Spleen (tissue), 11 donors: Measurements from ENCODE around the gene ACTN1. TPM values are rescaled to one million over a fixed set of nuclear protein-coding genes. Genes with fewer than 3 reads are reported as not detected.

Experiments
- DNase-seq: peaks from one replicate; pipeline ENCODE4 v3.0.0-alpha.2; 2020
- H3K27ac ChIP-seq, 8 donors: fragments of 200-600 bp; sonication (generic) in 7 of 8; 1 replicate in 4 of 8; 2 replicates in 4 of 8; pipeline versions ENCODE4 v1.5.0 to v1.8.0; 2016 to 2021; ENCODE audit warnings: inconsistent platforms in 4 of 8, mild to moderate bottlenecking in 4 of 8, moderate library complexity in 1 of 8
- H3K27me3 ChIP-seq, 7 donors: fragments of 200-600 bp; sonication (generic) in 6 of 7; replicated peaks in 1 of 7; 1 replicate in 4 of 7; 2 replicates in 3 of 7; pipeline versions ENCODE4 v1.5.0 to v1.8.0; 2016 to 2021; ENCODE audit warnings: inconsistent platforms in 3 of 7, mild to moderate bottlenecking in 1 of 7
- H3K36me3 ChIP-seq, 6 donors: fragments of 200-600 bp; sonication (generic) in 5 of 6; 1 replicate in 4 of 6; 2 replicates in 2 of 6; pipeline versions ENCODE4 v1.5.0 to v1.8.0; 2016 to 2021; ENCODE audit warnings: inconsistent platforms in 2 of 6
- H3K4me1 ChIP-seq, 6 donors: fragments of 200-600 bp; sonication (generic) in 5 of 6; 1 replicate in 3 of 6; 2 replicates in 3 of 6; pipeline versions ENCODE4 v1.5.0 to v1.8.0; 2016 to 2021; ENCODE audit warnings: inconsistent platforms in 3 of 6
- H3K4me3 ChIP-seq, 8 donors: fragments of 200-600 bp; sonication (generic) in 7 of 8; 1 replicate in 4 of 8; 2 replicates in 4 of 8; pipeline versions ENCODE4 v1.5.0 to v1.8.0; 2016 to 2021; ENCODE audit warnings: inconsistent platforms in 4 of 8, mild to moderate bottlenecking in 4 of 8, moderate library complexity in 2 of 8
- H3K9me3 ChIP-seq, 8 donors: fragments of 200-600 bp; sonication (generic) in 7 of 8; 1 replicate in 4 of 8; 2 replicates in 4 of 8; pipeline versions ENCODE4 v1.5.0 to v1.8.0; 2016 to 2021; ENCODE audit warnings: inconsistent platforms in 4 of 8
- CTCF ChIP-seq, 11 experiments: fragments of 200-600 bp in 7 of 11; fragments of 450-650 bp in 4 of 11; sonication (generic) in 4 of 11; IDR thresholded peaks in 8 of 11; conservative IDR thresholded peaks in 3 of 11; 1 replicate in 7 of 11; 2 replicates in 4 of 11; pipeline versions ENCODE4 v1.4.0 to v1.8.0; 2016 to 2021; ENCODE audit warnings: antibody characterized with exemption in 11 of 11, inconsistent platforms in 4 of 11, mild to moderate bottlenecking in 1 of 11
- POLR2A ChIP-seq, 3 donors: fragments of 450-650 bp; IDR thresholded peaks; one replicate each; pipeline ENCODE4 v1.5.1; 2017; ENCODE audit warnings: antibody characterized with exemption in 3 of 3, mild to moderate bottlenecking in 1 of 3
- POLR2AphosphoS5 ChIP-seq, 3 donors: sonication (generic); formaldehyde crosslinking; IDR thresholded peaks; one replicate each; pipeline ENCODE4 v1.5.1; 2017; ENCODE audit warnings: antibody characterized with exemption in 3 of 3
- whole genome bisulfite sequencing, 5 donors: extraction: QIAGEN DNeasy Blood & Tissue Kit in 3 of 5; methylation state at CpG; one replicate each; pipeline versions ENCODE4 v1.1.5 to v1.1.7; 2013 to 2018; 5-methylcytosine and 5-hydroxymethylcytosine counted together
- intact Hi-C: fragments of 100-400 bp; cut with DNase I; formaldehyde crosslinking; loops from one replicate; pipeline ENCODE4 v1.15.0; 2023; ENCODE audit warnings: low total_unique reads
- polyA plus RNA-seq, 3 donors: library from polyadenylated mRNA; stranded (reverse); fragments of 200-250 nt; gene quantifications; one replicate each; pipeline ENCODE4 v1.2.1, GENCODE V29; 2013
- total RNA-seq, 7 donors: library from RNA; depleted of rRNA in 3 of 7; stranded (reverse); fragments of >200 nt in 3 of 7; fragmentation: NEBNext Ultra II Directional in 4 of 7; extraction: Animal tissue kit (Norgen Biotek cat#: 25700) in 4 of 7; gene quantifications; one replicate each; pipeline versions ENCODE4 v1.1.0 to v1.2.1, GENCODE V29; 2016 to 2021
- donor health status: healthy with polysubstance abuse.
- donor health status: DM: no; HTN: no; CAD: no; lungs with moderate emphysema.
- donor health status: DM: no; HTN: no; CAD: no.
- donor health status: Bipolar disorder and iron deficiency.
- donor health status: healthy.
- donor health status: DM: no; HTN: no; CAD: no.
- donor health status: DM: yes; HTN: yes; CAD: no.

Gene ACTN1
- total and polyA plus RNA-seq, 10 donors: 15.4 to 315 (median 95.4) TPM

- no peak overlapping the region for H3K4me3 ChIP-seq
- no peaks in the 10 kb centered on the region for H3K9me3 ChIP-seq
- no peaks in the 10 kb centered on the region for H3K36me3 ChIP-seq
- no peak overlapping the region for H3K27ac ChIP-seq
- DNase-seq: no peak
- H3K4me1 ChIP-seq: peaks cover 0 to 37% (median 7%) of the 10 kb centered on the region in 6 donors
- TF ChIP-seq POLR2AphosphoS5 (IDR thresholded peaks at IDR 0.05) (no peak), POLR2A (IDR thresholded peaks at IDR 0.05) (no peak), CTCF (IDR thresholded peaks at IDR 0.05 in 8 of 11, conservative IDR thresholded peaks at IDR 0.05 in 3 of 11) (no peak)
- intact Hi-C loops: no loop called here
- 79 to 95% (median 89%) methylated on average over 1 of the region's 1 CpG for WGBS, 5 donors
- no peaks in the 10 kb centered on the region for H3K27me3 ChIP-seq
Observed at GRCh38 chr14:69010648-69011047, 31.5 kb upstream of the ACTN1 start.

- intact Hi-C loops: no loop called here
- DNase-seq: no peak
- peak overlapping the region in 7 of 8 donors; percentile 14 to 61 (median 32) for H3K27ac ChIP-seq
- no peaks in the 10 kb centered on the region for H3K9me3 ChIP-seq
- TF ChIP-seq POLR2AphosphoS5 (IDR thresholded peaks at IDR 0.05) (no peak), POLR2A (IDR thresholded peaks at IDR 0.05) (no peak), CTCF (IDR thresholded peaks at IDR 0.05 in 8 of 11, conservative IDR thresholded peaks at IDR 0.05 in 3 of 11) (no peak)
- peaks cover 0 to 4% (median 0%) of the 10 kb centered on the region in 7 donors for H3K27me3 ChIP-seq
- no peaks in the 10 kb centered on the region for H3K36me3 ChIP-seq
- 68 to 96% (median 82%) methylated on average over 1 of the region's 1 CpG for WGBS, 5 donors
- H3K4me1 ChIP-seq: peaks cover 0 to 20% (median 2%) of the 10 kb centered on the region in 6 donors
- no peak overlapping the region for H3K4me3 ChIP-seq
Observed at GRCh38 chr14:69008421-69008884, 29.4 kb upstream of the ACTN1 start.

GRCh38 chr14:69006346-69006745 lies 27.2 kb upstream of the ACTN1 start:
- H3K4me3 ChIP-seq: no peak overlapping the region
- H3K27me3 ChIP-seq: peaks cover 0 to 5% (median 0%) of the 10 kb centered on the region in 7 donors
- no peak for DNase-seq
- no peaks in the 10 kb centered on the region for H3K9me3 ChIP-seq
- no peak for TF ChIP-seq CTCF (IDR thresholded peaks at IDR 0.05 in 8 of 11, conservative IDR thresholded peaks at IDR 0.05 in 3 of 11)
- no peak for TF ChIP-seq POLR2AphosphoS5 (IDR thresholded peaks at IDR 0.05)
- TF ChIP-seq POLR2A (IDR thresholded peaks at IDR 0.05): no peak
- no peaks in the 10 kb centered on the region for H3K36me3 ChIP-seq
- H3K27ac ChIP-seq: peak overlapping the region in 1 of 8 donors; percentile 29
- H3K4me1 ChIP-seq: peaks cover 0 to 9% (median 2%) of the 10 kb centered on the region in 6 donors
- WGBS, 5 donors: 89 to 96% (median 92%) methylated on average over 5 of the region's 5 CpGs
- intact Hi-C loops: no loop called here

GRCh38 chr14:69005432-69006148 lies 26.5 kb upstream of the ACTN1 start:
- DNase-seq: no peak
- H3K27ac ChIP-seq: peak overlapping the region in 1 of 8 donors; percentile 29
- peaks cover 0 to 9% (median 2%) of the 10 kb centered on the region in 6 donors for H3K4me1 ChIP-seq
- H3K9me3 ChIP-seq: no peaks in the 10 kb centered on the region
- WGBS, 5 donors: 71 to 81% (median 73%) methylated on average over 8 to 11 of the region's 11 CpGs
- TF ChIP-seq POLR2AphosphoS5 (IDR thresholded peaks at IDR 0.05) (peak in 1 of 3 donors; percentile 57), CTCF (IDR thresholded peaks at IDR 0.05 in 8 of 11, conservative IDR thresholded peaks at IDR 0.05 in 3 of 11) (no peak), POLR2A (IDR thresholded peaks at IDR 0.05) (no peak)
- no peaks in the 10 kb centered on the region for H3K36me3 ChIP-seq
- H3K27me3 ChIP-seq: peaks cover 0 to 5% (median 0%) of the 10 kb centered on the region in 7 donors
- no peak overlapping the region for H3K4me3 ChIP-seq
- intact Hi-C loops: no loop called here
